Measurements from ENCODE around the gene SOX13.
A peak's percentile ranks its signal among the peaks of the same experiment; 100 is the strongest.

Gene SOX13

DNA sequence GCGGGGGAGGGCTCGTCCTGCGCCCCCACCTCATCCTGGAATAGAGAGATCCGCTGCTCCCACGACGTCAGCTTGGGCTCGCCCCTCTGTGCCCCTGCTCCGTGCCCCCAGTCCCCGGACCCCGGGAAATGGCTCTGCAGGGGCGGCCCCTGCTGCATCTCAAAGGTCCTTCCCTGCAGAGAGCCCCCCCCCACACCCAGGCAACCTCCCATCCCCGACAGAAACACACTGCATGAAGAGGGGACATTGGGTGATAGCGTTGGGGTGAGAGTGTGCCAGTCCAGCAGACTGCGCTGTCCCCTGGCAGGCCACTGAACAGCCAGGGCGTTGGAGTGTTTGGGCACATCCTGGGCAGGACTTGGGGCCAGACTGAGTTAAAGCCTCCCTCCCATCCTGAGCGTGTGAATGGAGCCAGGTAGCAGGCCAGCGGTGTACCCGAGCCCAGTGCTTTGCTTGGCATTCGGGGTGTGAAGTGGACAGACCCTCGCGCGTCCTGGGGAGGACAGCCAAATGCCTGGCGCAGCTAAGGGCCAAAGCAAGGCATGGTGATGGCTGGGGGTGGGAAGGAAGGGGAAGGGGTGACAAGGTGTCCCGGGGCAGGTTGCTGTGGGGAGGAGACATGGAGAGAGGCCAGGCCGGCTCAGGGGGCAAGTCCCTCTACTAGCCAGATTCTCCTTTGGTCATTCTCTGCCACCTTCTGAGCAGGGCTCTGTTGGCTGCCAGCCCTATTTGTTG is 79.6 kb downstream of the SOX13 start:
- peak overlapping the region; percentile 84 to 87 for H3K27ac ChIP-seq

DNA sequence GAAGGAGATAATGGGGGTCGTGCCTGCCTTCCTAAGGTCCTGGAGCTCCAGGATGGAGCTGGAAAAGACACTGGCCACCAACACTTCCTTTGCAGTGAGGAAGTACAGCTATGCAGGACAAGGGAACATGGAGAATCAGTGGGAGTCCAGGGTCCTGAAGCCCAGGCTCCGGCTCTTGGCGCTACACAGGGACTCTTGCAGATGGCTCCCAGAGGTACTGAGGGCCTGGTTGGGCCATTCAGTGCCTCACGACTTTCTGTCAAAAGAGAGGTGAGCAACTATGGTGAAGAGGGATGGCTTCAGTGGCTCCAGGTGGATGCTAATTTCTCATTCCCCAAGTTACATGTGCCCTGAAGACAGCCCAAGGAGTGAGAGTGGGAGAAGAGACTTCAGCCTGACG is 80.8 kb downstream of the SOX13 start:
- no peak for DNase-seq (ENCODE audit: low spot score)
- Histone ChIP-seq H3K27ac (no peak overlapping the region), H3K4me3 (no peak overlapping the region)
- TF ChIP-seq, protein P1, sequence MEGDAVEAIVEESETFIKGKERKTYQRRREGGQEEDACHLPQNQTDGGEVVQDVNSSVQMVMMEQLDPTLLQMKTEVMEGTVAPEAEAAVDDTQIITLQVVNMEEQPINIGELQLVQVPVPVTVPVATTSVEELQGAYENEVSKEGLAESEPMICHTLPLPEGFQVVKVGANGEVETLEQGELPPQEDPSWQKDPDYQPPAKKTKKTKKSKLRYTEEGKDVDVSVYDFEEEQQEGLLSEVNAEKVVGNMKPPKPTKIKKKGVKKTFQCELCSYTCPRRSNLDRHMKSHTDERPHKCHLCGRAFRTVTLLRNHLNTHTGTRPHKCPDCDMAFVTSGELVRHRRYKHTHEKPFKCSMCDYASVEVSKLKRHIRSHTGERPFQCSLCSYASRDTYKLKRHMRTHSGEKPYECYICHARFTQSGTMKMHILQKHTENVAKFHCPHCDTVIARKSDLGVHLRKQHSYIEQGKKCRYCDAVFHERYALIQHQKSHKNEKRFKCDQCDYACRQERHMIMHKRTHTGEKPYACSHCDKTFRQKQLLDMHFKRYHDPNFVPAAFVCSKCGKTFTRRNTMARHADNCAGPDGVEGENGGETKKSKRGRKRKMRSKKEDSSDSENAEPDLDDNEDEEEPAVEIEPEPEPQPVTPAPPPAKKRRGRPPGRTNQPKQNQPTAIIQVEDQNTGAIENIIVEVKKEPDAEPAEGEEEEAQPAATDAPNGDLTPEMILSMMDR (IDR thresholded peaks at IDR 0.05) = no peak

More for the DNA sequence above, 79.6 kb downstream of the SOX13 start:
- H3K4me3 ChIP-seq = peak overlapping the region; percentile 85
- TF ChIP-seq, protein P1 (IDR thresholded peaks at IDR 0.05) = no peak
- peak; percentile 79 for DNase-seq (ENCODE audit: low spot score)

DNA sequence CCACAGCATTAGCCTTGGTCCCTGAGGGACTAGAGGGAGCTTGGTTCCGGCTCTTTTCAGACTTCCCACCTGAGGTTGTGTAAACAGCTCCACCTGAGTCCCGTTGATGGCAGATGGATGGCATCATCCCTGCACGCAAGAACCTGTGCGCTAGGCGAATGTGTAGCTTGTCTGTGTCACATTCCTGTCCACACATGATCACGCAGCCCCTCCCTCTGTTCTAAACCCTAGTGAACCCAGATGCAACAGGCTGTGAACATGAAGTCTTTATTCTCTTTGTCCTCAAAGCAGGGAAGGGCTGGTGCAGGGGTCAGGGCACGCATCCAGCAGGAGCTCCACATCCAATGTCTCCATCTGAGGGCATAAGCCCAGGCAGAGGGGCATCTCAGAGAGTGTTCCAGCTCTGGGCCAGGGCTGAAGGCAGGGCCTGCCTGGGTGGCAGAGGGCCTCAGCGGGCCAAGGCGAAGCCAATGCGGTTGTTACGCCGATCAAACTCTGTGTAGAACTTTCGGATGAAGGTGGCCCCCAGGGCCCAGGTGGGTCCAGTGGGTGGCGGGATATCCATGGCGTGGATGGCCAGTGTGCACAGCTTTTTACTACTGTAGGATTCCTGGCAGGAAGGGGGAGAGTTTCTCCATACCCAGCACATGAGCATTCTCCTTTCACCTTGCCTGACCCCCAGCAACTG is 81.8 kb downstream of the SOX13 start:
- DNase-seq (ENCODE audit: low spot score) = no peak
- Histone ChIP-seq H3K4me3 (no peak overlapping the region), H3K27ac (no peak overlapping the region)
- TF ChIP-seq, protein P1 (IDR thresholded peaks at IDR 0.05) = no peak

DNA sequence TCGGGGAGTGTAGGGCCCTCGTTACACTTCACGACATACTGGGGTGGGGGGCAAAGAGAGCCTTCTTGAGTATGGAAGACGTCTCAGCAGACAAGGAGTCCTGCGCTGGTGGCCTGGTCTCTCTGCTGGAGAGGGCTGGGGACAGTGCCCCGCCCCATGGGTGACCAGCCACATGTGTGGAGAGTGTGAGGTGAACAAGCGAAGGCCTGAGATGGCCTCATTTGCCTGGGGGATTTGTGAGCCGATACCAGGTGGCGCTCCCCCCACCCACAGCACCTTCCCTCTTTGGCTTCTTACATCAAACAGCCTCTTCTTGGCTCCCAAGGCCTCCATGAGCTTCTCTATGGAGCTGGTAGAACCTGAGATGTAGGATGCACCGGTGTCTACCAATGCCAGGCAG is 83.0 kb downstream of the SOX13 start:
- no peak for DNase-seq (ENCODE audit: low spot score)
- no peak overlapping the region for H3K27ac ChIP-seq
- TF ChIP-seq, protein P1 (IDR thresholded peaks at IDR 0.05) = no peak
- no peak overlapping the region for H3K4me3 ChIP-seq

DNA sequence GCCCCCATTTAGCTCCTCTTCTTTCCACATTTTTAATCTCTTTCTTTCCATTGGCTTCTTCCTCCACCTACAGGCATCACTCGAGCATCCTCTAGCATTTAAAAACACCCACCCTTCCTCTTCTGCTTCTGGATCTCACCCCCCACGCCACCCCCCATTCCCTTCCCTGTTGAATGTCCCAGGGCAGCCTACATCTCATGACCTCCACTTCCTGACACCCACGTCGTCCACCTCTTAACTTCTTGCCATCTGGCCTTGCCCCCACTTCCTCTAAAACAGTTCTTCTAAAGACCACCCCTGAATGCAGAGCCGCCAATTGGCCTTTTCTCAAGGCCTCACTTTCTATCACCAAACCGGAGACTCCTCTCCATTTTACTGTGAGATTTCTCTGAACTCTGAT is 85.0 kb downstream of the SOX13 start:
- H3K4me3 ChIP-seq = no peak overlapping the region
- DNase-seq (ENCODE audit: low spot score) = no peak
- H3K27ac ChIP-seq = no peak overlapping the region
- TF ChIP-seq, protein P1 (IDR thresholded peaks at IDR 0.05) = no peak

DNA sequence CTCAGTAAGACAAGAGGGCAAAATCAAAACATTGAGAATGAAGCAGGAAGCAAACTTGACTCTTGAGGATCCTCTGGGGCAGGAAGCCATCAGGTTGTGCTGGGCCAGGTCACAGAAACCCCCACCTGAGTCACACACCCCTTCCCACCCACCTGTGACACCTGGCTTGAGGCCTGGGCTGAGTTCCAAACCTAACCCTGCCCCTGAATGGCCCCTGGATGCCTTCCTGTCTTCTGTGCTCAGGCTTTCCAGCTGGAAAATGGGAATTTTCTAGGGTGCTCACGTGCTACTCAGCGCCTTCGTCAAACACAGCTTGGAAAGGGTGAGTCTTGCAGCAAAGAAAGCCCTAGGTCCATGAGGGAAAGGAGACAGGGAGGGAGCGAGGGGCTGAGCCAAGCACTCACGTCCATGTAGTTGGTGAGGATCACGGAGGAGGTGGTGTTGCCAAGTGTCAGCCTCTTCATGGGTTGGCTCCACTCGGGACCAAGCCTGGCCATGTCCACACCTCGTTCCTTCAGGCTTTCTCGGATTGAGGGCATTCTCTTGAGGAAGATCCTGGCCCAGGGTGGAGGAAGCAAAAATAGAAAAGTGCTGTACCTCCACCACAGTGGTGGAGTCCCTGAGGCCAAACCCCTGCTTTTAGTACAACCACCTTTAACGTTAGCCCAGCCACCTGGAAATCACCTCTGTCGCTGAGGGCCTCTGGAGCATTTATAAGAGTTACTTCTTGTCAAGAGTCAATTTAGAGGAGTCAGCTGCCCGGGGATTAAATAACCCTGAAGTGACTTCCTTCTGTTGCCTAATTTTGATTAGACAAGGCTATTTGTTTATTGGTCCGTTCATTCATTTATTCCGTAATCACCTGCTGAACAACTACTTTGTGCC is 88.9 kb downstream of the SOX13 start:
- Histone ChIP-seq H3K4me3 (no peak overlapping the region), H3K27ac (no peak overlapping the region)
- TF ChIP-seq, protein P1 (IDR thresholded peaks at IDR 0.05) = no peak
- DNase-seq (ENCODE audit: low spot score) = no peak

Data from coronary artery (tissue), 2 donors.